Measurements from ENCODE around the gene CACNG4. TPM values are rescaled to one million over a fixed set of nuclear protein-coding genes. Genes with fewer than 3 reads are reported as not detected.
"Not testable (repeated sequence)": the region's sequence is repeated elsewhere in the genome, so short reads cannot be mapped to it uniquely, and the experiment has no call there.

CACNG4 gene
- total RNA-seq, 2 donors from 2014 or later = 9.5 to 12.9 TPM

DNA sequence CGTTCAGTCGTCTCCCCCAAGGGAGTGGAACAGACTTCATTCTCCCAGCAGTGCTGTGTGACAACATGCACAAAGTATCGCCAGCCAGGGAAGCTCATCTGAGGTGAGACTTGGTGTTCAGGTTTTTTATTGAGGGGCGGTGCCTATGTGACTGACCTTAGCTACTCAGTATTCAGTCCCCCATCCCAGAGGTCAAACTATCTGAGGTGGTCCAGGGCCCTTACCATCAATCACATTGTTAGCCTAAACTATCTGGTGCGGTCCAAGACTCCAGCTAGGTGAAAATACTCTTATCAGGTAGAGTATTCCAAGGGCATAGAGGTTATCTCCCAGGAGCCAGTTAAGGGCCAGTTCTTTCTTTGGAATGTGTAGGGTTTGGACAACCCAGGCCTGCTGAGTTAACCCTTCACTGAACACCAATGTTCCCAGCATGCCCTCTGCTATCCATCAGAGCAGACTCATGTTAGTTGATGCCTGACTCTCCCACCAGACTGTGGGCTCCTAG is 74.4 kb downstream of the CACNG4 start:
- no peak overlapping the region for H3K4me3 ChIP-seq
- H3K36me3 ChIP-seq = no peaks in the 10 kb centered on the region
- no peak for DNase-seq (ENCODE audit: low spot score)
- 35% methylated on average over 5 of the region's 5 CpGs for WGBS
- intact Hi-C loops (cut with DNase I) = no loop called here
- no peak overlapping the region for H3K27ac ChIP-seq
- no peaks in the 10 kb centered on the region for H3K4me1 ChIP-seq (replicated peaks)
- TF ChIP-seq POLR2A (IDR thresholded peaks at IDR 0.05) (no peak), POLR2AphosphoS5 (IDR thresholded peaks at IDR 0.05) (no peak)
- H3K27me3 ChIP-seq (replicated peaks; ENCODE audit: insufficient read depth) = no peaks in the 10 kb centered on the region
- H3K9me3 ChIP-seq = no peaks in the 10 kb centered on the region

GRCh38 chr17:67040652-67041051 is 76.1 kb downstream of the CACNG4 start:
- no peaks in the 10 kb centered on the region for H3K27me3 ChIP-seq (replicated peaks; ENCODE audit: insufficient read depth)
- H3K9me3 ChIP-seq = no peaks in the 10 kb centered on the region
- no peak overlapping the region for H3K4me3 ChIP-seq
- intact Hi-C loops (cut with DNase I) = no loop called here
- H3K4me1 ChIP-seq (replicated peaks) = no peaks in the 10 kb centered on the region
- H3K36me3 ChIP-seq = no peaks in the 10 kb centered on the region
- no peak for TF ChIP-seq POLR2A (IDR thresholded peaks at IDR 0.05)
- DNase-seq (ENCODE audit: low spot score) = no peak
- H3K27ac ChIP-seq = no peak overlapping the region
- WGBS = 93% methylated on average over 6 of the region's 6 CpGs

- H3K27me3 ChIP-seq (replicated peaks; ENCODE audit: insufficient read depth); H3K9me3 ChIP-seq; H3K36me3 ChIP-seq; H3K4me3 ChIP-seq; DNase-seq (ENCODE audit: low spot score); intact Hi-C loops (cut with DNase I); H3K4me1 ChIP-seq (replicated peaks); H3K27ac ChIP-seq: not testable (repeated sequence)
- WGBS = 82% methylated on average over 5 of the region's 5 CpGs
These were observed 76.6 kb downstream of the CACNG4 start for GRCh38 chr17:67041119-67041518.

DNA sequence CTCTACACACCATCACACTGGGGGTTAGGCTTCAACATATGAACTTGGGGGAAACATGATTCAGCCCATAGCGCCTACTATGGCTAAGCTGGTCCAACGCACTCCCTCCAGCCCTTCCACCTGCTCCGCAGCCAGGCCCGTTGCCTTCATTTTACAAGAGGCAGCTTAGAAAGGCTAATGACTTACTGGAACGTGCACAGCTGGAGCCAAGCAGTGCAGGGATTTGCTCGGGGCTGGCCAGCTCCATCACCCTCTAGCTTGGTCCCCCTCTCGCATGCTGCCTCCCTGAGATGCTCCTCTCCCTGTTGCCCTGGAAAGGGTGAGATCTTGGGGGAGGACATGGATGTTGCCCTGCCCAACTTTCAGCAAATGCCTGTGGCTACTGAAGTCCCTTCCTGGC is 77.0 kb downstream of the CACNG4 start:
- H3K9me3 ChIP-seq = no peaks in the 10 kb centered on the region
- H3K27ac ChIP-seq = no peak overlapping the region
- TF ChIP-seq POLR2AphosphoS5 (IDR thresholded peaks at IDR 0.05) (no peak), POLR2A (IDR thresholded peaks at IDR 0.05) (no peak)
- TF ChIP-seq, protein P1, sequence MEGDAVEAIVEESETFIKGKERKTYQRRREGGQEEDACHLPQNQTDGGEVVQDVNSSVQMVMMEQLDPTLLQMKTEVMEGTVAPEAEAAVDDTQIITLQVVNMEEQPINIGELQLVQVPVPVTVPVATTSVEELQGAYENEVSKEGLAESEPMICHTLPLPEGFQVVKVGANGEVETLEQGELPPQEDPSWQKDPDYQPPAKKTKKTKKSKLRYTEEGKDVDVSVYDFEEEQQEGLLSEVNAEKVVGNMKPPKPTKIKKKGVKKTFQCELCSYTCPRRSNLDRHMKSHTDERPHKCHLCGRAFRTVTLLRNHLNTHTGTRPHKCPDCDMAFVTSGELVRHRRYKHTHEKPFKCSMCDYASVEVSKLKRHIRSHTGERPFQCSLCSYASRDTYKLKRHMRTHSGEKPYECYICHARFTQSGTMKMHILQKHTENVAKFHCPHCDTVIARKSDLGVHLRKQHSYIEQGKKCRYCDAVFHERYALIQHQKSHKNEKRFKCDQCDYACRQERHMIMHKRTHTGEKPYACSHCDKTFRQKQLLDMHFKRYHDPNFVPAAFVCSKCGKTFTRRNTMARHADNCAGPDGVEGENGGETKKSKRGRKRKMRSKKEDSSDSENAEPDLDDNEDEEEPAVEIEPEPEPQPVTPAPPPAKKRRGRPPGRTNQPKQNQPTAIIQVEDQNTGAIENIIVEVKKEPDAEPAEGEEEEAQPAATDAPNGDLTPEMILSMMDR (IDR thresholded peaks at IDR 0.05) = no peak
- WGBS = 81% methylated on average over 7 of the region's 7 CpGs
- H3K36me3 ChIP-seq = no peaks in the 10 kb centered on the region
- intact Hi-C loops (cut with DNase I) = no loop called here
- no peak for DNase-seq (ENCODE audit: low spot score)
- H3K4me3 ChIP-seq = no peak overlapping the region
- H3K4me1 ChIP-seq (replicated peaks) = no peaks in the 10 kb centered on the region
- H3K27me3 ChIP-seq (replicated peaks; ENCODE audit: insufficient read depth) = no peaks in the 10 kb centered on the region

- Histone ChIP-seq H3K4me1 (replicated peaks) (no peaks in the 10 kb centered on the region), H3K9me3 (no peaks in the 10 kb centered on the region), H3K27ac (no peak overlapping the region), H3K4me3 (no peak overlapping the region), H3K36me3 (no peaks in the 10 kb centered on the region), H3K27me3 (replicated peaks; ENCODE audit: insufficient read depth) (no peaks in the 10 kb centered on the region)
- TF ChIP-seq POLR2A (IDR thresholded peaks at IDR 0.05) (no peak), POLR2AphosphoS5 (IDR thresholded peaks at IDR 0.05) (no peak)
- TF ChIP-seq, protein P1 (IDR thresholded peaks at IDR 0.05) = no peak
- intact Hi-C loops (cut with DNase I) = no loop called here
- WGBS = 63% methylated on average over 11 of the region's 11 CpGs
- no peak for DNase-seq (ENCODE audit: low spot score)
These were observed 77.7 kb downstream of the CACNG4 start for GRCh38 chr17:67041941-67042899.

DNA sequence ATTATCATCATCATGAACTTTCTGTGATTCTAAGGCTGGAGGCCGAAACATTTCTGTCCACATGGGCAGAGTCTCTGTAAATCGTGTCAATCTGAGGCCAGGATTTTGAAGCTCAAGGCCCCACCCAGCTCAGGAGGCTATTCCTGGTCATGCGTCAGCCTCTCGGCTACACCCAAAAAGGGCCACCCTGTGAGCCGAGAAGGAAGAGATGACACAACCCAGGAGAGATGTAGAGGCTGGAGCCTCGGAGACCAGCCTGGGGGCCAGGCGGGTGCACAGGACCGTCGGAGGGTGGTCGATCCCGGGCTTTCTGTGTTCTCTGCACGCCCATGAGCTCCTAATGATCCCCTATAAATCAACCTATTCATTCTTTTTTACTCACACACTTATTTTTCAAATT is 78.8 kb downstream of the CACNG4 start:
- H3K27me3 ChIP-seq (replicated peaks; ENCODE audit: insufficient read depth) = no peaks in the 10 kb centered on the region
- WGBS = 86% methylated on average over 12 of the region's 12 CpGs
- H3K4me3 ChIP-seq = no peak overlapping the region
- H3K36me3 ChIP-seq = no peaks in the 10 kb centered on the region
- TF ChIP-seq, protein P1 (IDR thresholded peaks at IDR 0.05) = no peak
- TF ChIP-seq POLR2A (IDR thresholded peaks at IDR 0.05) = no peak
- no peak for TF ChIP-seq POLR2AphosphoS5 (IDR thresholded peaks at IDR 0.05)
- DNase-seq (ENCODE audit: low spot score) = no peak
- H3K4me1 ChIP-seq (replicated peaks) = no peaks in the 10 kb centered on the region
- intact Hi-C loops (cut with DNase I) = no loop called here
- no peaks in the 10 kb centered on the region for H3K9me3 ChIP-seq
- H3K27ac ChIP-seq = no peak overlapping the region
